CD14-positive monocyte (primary cell): ENCODE data around the gene SUN3. TPM values are rescaled to one million over a fixed set of nuclear protein-coding genes. Genes with fewer than 3 reads are reported as not detected.

Source experiments
- DNase-seq, 3 donors: peaks; one replicate each; pipeline ENCODE4 v3.0.0-alpha.2; 2011 to 2022
- H2AFZ ChIP-seq: 2 replicates; pipeline ENCODE4 v1.6.0; 2012; ENCODE audit warnings: mild to moderate bottlenecking, low read depth, low read length, inconsistent platforms; ENCODE audit not compliant: insufficient read depth, poor library complexity, severe bottlenecking
- H3K27ac ChIP-seq, 2 donors: 1 replicate in 1 of 2; 2 replicates in 1 of 2; pipeline ENCODE4 v1.5.1; 2012 to 2013; ENCODE audit warnings: low read length in 2 of 2, control low read depth in 1 of 2, inconsistent platforms in 1 of 2, low read depth in 1 of 2, mild to moderate bottlenecking in 1 of 2
- H3K27me3 ChIP-seq, 2 donors: one replicate each; pipeline versions ENCODE4 v1.6.0 to v1.6.1; 2011 to 2013; ENCODE audit warnings: low read length in 2 of 2; ENCODE audit not compliant: control insufficient read depth in 2 of 2, insufficient read depth in 2 of 2
- H3K36me3 ChIP-seq, 2 donors: replicated peaks in 1 of 2; 1 replicate in 1 of 2; 2 replicates in 1 of 2; pipeline versions ENCODE4 v1.5.1 to v1.6.1; 2012 to 2013; ENCODE audit warnings: low read length in 2 of 2, control low read depth in 1 of 2, inconsistent platforms in 1 of 2, mild to moderate bottlenecking in 1 of 2; ENCODE audit not compliant: insufficient read depth in 2 of 2, control insufficient read depth in 1 of 2
- H3K4me1 ChIP-seq, 2 donors: 1 replicate in 1 of 2; 2 replicates in 1 of 2; pipeline versions ENCODE4 v1.5.1 to v1.6.1; 2012 to 2013; ENCODE audit warnings: low read length in 2 of 2, control low read depth in 1 of 2, inconsistent platforms in 1 of 2, mild to moderate bottlenecking in 1 of 2, moderate library complexity in 1 of 2; ENCODE audit not compliant: insufficient read depth in 2 of 2, control insufficient read depth in 1 of 2
- H3K4me2 ChIP-seq: replicated peaks from 2 replicates; pipeline ENCODE3; 2012; ENCODE audit warnings: low read length, moderate library complexity, mild to moderate bottlenecking; ENCODE audit not compliant: poor library complexity, severe bottlenecking; ENCODE audit errors: extremely low read depth
- H3K4me3 ChIP-seq, 3 experiments: fragments of 200-600 bp in 1 of 3; sonication (generic) in 1 of 3; replicated peaks in 1 of 3; 1 replicate in 2 of 3; 2 replicates in 1 of 3; pipeline ENCODE4 v1.5.1; 2011 to 2013; ENCODE audit warnings: low read length in 3 of 3, mild to moderate bottlenecking in 3 of 3, control low read depth in 2 of 3, low read depth in 2 of 3, inconsistent platforms in 1 of 3, moderate library complexity in 1 of 3
- H3K79me2 ChIP-seq: 2 replicates; pipeline ENCODE4 v1.6.0; 2012; ENCODE audit warnings: mild to moderate bottlenecking, control low read depth, inconsistent platforms, low read length, moderate library complexity; ENCODE audit not compliant: insufficient read depth
- H3K9ac ChIP-seq: 2 replicates; pipeline ENCODE4 v1.6.0; 2017; ENCODE audit warnings: low read length, mild to moderate bottlenecking; ENCODE audit not compliant: insufficient read depth, poor library complexity, severe bottlenecking
- H3K9me3 ChIP-seq, 2 donors: replicated peaks in 1 of 2; 1 replicate in 1 of 2; 2 replicates in 1 of 2; pipeline versions ENCODE4 v1.5.1 to v1.6.1; 2012 to 2013; ENCODE audit warnings: low read length in 2 of 2, control low read depth in 1 of 2; ENCODE audit not compliant: control insufficient read depth in 1 of 2, insufficient read depth in 1 of 2
- H4K20me1 ChIP-seq: 2 replicates; pipeline ENCODE4 v1.6.0; 2012; ENCODE audit warnings: mild to moderate bottlenecking, low read length, control low read depth, moderate library complexity; ENCODE audit not compliant: insufficient read depth
- H3K27ac Mint-ChIP-seq, 7 donors: one replicate each; pipeline ENCODE4 v1.8.0; 2020; ENCODE audit warnings: mild to moderate bottlenecking in 7 of 7, mixed read lengths in 7 of 7, moderate library complexity in 6 of 7, inconsistent platforms in 2 of 7
- H3K27me3 Mint-ChIP-seq, 3 donors: one replicate each; pipeline ENCODE4 v1.8.0; 2021 to 2022; ENCODE audit warnings: low read depth in 3 of 3, mild to moderate bottlenecking in 3 of 3, mixed read lengths in 3 of 3, moderate library complexity in 3 of 3, inconsistent platforms in 1 of 3
- H3K36me3 Mint-ChIP-seq, 2 donors: one replicate each; pipeline ENCODE4 v1.8.0; 2020; ENCODE audit warnings: mixed read lengths in 2 of 2, inconsistent platforms in 1 of 2, mild to moderate bottlenecking in 1 of 2
- H3K4me1 Mint-ChIP-seq: one replicate; pipeline ENCODE4 v1.8.0; 2020; ENCODE audit warnings: mild to moderate bottlenecking, mixed read lengths
- H3K4me3 Mint-ChIP-seq, 2 donors: one replicate each; pipeline ENCODE4 v1.8.0; 2020; ENCODE audit warnings: mild to moderate bottlenecking in 2 of 2, mixed read lengths in 2 of 2, moderate library complexity in 1 of 2
- H3K9me3 Mint-ChIP-seq, 7 donors: one replicate each; pipeline ENCODE4 v1.8.0; 2020 to 2022; ENCODE audit warnings: mixed read lengths in 7 of 7, mild to moderate bottlenecking in 6 of 7, moderate library complexity in 6 of 7, inconsistent platforms in 2 of 7
- CTCF ChIP-seq: fragments of 200-600 bp; IDR thresholded peaks from one replicate; pipeline ENCODE4 v1.8.0; 2022; ENCODE audit warnings: antibody characterized with exemption, mild to moderate bottlenecking
- WGBS: methylation state at CpG from one replicate; pipeline ENCODE4 v1.1.5; 2013; ENCODE audit warnings: missing lambda C conversion rate; ENCODE audit not compliant: insufficient coverage; 5-methylcytosine and 5-hydroxymethylcytosine counted together
- intact Hi-C, 2 donors: fragments of 100-400 bp; cut with micrococcal nuclease; formaldehyde crosslinking; loops; one replicate each; pipeline versions ENCODE4 v1.15.0 to v1.15.1; 2023
- polyA plus RNA-seq, 3 donors: library from polyadenylated mRNA; depleted of rRNA in 1 of 3; unstranded in 2 of 3; stranded (reverse) in 1 of 3; fragments of 300-500 nt in 2 of 3; fragments of >200 nt in 1 of 3; fragmentation: Illumina TruSeq in 2 of 3; gene quantifications; 1 replicate in 2 of 3; 2 replicates in 1 of 3; pipeline ENCODE4 v1.2.3, GENCODE V29; 2012 to 2021

The SUN3 gene
- polyA plus RNA-seq, 3 donors: not detected

DNA sequence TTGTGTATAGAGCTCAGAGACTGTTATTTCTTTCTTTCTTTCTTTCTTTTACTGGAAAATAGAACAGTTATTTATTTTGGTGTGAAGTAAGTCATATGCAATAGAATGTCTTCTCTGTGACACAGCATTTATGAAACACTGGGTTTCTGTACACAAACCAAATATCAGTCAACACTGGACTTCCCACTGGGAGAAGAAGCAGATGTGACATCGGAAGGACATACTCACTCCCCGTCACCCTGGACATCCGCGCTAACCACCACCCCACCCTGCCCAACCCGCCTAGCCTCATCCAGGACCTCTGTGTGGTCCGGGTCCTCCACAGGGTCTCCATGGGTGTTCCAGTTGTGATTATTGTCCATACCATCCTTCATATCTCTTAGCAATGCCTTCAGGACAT lies 22.0 kb downstream of the SUN3 start:
- peaks cover 18% of the 10 kb centered on the region for H3K4me1 Mint-ChIP-seq
- H3K27ac ChIP-seq: no peak overlapping the region
- no peak overlapping the region for H3K9ac ChIP-seq
- no peak for DNase-seq
- 95% methylated on average over 5 of the region's 6 CpGs for WGBS
- no peaks in the 10 kb centered on the region for H4K20me1 ChIP-seq
- no peak overlapping the region for H3K4me3 Mint-ChIP-seq
- peaks cover 8 to 12% of the 10 kb centered on the region in 2 donors for H3K4me1 ChIP-seq
- H3K79me2 ChIP-seq: no peaks in the 10 kb centered on the region
- intact Hi-C loops: no loop called here
- peaks cover 0 to 2% (median 0%) of the 10 kb centered on the region in 7 donors for H3K9me3 Mint-ChIP-seq
- H3K9me3 ChIP-seq: no peaks in the 10 kb centered on the region
- no peaks in the 10 kb centered on the region for H3K27me3 ChIP-seq
- no peak for TF ChIP-seq CTCF
- H3K36me3 Mint-ChIP-seq: no peaks in the 10 kb centered on the region
- peaks cover 0 to 2% (median 0%) of the 10 kb centered on the region in 3 donors for H3K27me3 Mint-ChIP-seq
- no peak overlapping the region for H3K27ac Mint-ChIP-seq
- no peak overlapping the region for H3K4me2 ChIP-seq
- no peak overlapping the region for H3K4me3 ChIP-seq
- no peaks in the 10 kb centered on the region for H3K36me3 ChIP-seq
- peak overlapping the region; percentile 26 for H2AFZ ChIP-seq

- no peak for DNase-seq
- Mint-ChIP-seq H3K27me3 (peaks cover 0 to 4% (median 0%) of the 10 kb centered on the region in 3 donors), H3K9me3 (peaks cover 0 to 6% (median 3%) of the 10 kb centered on the region in 7 donors), H3K4me1 (peaks cover 5% of the 10 kb centered on the region), H3K36me3 (no peaks in the 10 kb centered on the region), H3K27ac (no peak overlapping the region), H3K4me3 (no peak overlapping the region)
- Histone ChIP-seq H3K4me1 (no peaks in the 10 kb centered on the region), H2AFZ (peak overlapping the region; percentile 14), H3K4me3 (no peak overlapping the region), H3K9ac (no peak overlapping the region), H3K4me2 (no peak overlapping the region), H3K27ac (no peak overlapping the region), H3K36me3 (no peaks in the 10 kb centered on the region), H3K9me3 (no peaks in the 10 kb centered on the region), H4K20me1 (no peaks in the 10 kb centered on the region), H3K27me3 (no peaks in the 10 kb centered on the region), H3K79me2 (no peaks in the 10 kb centered on the region)
- WGBS: 29% methylated on average over 4 of the region's 5 CpGs
- no peak for TF ChIP-seq CTCF
- intact Hi-C loops: no loop called here
Observed at GRCh38 chr7:48004638-48005037, 24.3 kb downstream of the SUN3 start.
